ENCODE measurements around the gene CSAD.

Gene CSAD

GRCh38 chr12:53193040-53193439, 12.3 kb upstream of the CSAD start:
- TF ChIP-seq CTCF (IDR thresholded peaks at IDR 0.05) (no peak), ZFX (IDR thresholded peaks at IDR 0.05; ENCODE audit: borderline replicate concordance) (no peak)
- H3K27ac ChIP-seq: no peak overlapping the region

- TF ChIP-seq CTCF (IDR thresholded peaks at IDR 0.05) (no peak), ZFX (IDR thresholded peaks at IDR 0.05; ENCODE audit: borderline replicate concordance) (no peak)
- H3K27ac ChIP-seq: no peak overlapping the region
These were observed 11.9 kb upstream of the CSAD start for GRCh38 chr12:53192531-53193021.

- H3K27ac ChIP-seq: no peak overlapping the region
- no peak for TF ChIP-seq ZFX (IDR thresholded peaks at IDR 0.05; ENCODE audit: borderline replicate concordance)
- no peak for TF ChIP-seq CTCF (IDR thresholded peaks at IDR 0.05)
These were observed 11.3 kb upstream of the CSAD start for GRCh38 chr12:53191885-53192530.

- no peak overlapping the region for H3K27ac ChIP-seq
- TF ChIP-seq ZFX (IDR thresholded peaks at IDR 0.05; ENCODE audit: borderline replicate concordance) (no peak), CTCF (IDR thresholded peaks at IDR 0.05) (no peak)
These were observed 10.6 kb upstream of the CSAD start for GRCh38 chr12:53191096-53191884.

GRCh38 chr12:53190108-53190729, 9.5 kb upstream of the CSAD start:
- peak; percentile 94 for TF ChIP-seq CTCF (IDR thresholded peaks at IDR 0.05)
- no peak for TF ChIP-seq ZFX (IDR thresholded peaks at IDR 0.05; ENCODE audit: borderline replicate concordance)
- peak overlapping the region; percentile 28; the same call in 1 of the 2 replicates for H3K27ac ChIP-seq

- TF ChIP-seq ZFX (IDR thresholded peaks at IDR 0.05; ENCODE audit: borderline replicate concordance) (no peak), CTCF (IDR thresholded peaks at IDR 0.05) (no peak)
- H3K27ac ChIP-seq: no peak overlapping the region; the same call in 1 of the 2 replicates
These were observed 6.6 kb upstream of the CSAD start for GRCh38 chr12:53187145-53187899.

Measured in 22Rv1 (cell line).